Sigmoid colon (tissue), 4 donors: ENCODE results near the gene SCN2A.

Experiments used
- POLR2A ChIP-seq, 2 donors: fragments of 450-650 bp; IDR thresholded peaks; one replicate each; pipeline ENCODE4 v1.6.1; 2016; ENCODE audit warnings: antibody characterized with exemption in 2 of 2, mild to moderate bottlenecking in 2 of 2, moderate library complexity in 2 of 2
- POLR2AphosphoS5 ChIP-seq, 4 donors: sonication (generic); formaldehyde crosslinking; IDR thresholded peaks; one replicate each; pipeline ENCODE4 v1.6.1; 2017; ENCODE audit warnings: antibody characterized with exemption in 4 of 4

GRCh38 chr2:165435611-165436010, 196.4 kb downstream of the SCN2A start:
- TF ChIP-seq POLR2A (IDR thresholded peaks at IDR 0.05) (no peak), POLR2AphosphoS5 (IDR thresholded peaks at IDR 0.05) (no peak)
